DMS53 treated with DMSO at 0.1 percent for 48 hours (cell line): Measurements from ENCODE around the gene TIMM50.
"Not testable (repeated sequence)": the region's sequence is repeated elsewhere in the genome, so short reads cannot be mapped to it uniquely, and the experiment has no call there.

Source experiments
- DNase-seq: peaks from one replicate; lab custom pipeline; 2025; ENCODE audit not compliant: unreplicated experiment; lab: John Stamatoyannopoulos, UW

TIMM50 gene

GRCh38 chr19:39480337-39481228 lies at the start of gene TIMM50:
TIMM50 (plus strand) TSS chr19:39480838; CDS start chr19:39480854, 16 bp downstream.
- peak; percentile 94 for DNase-seq

- DNase-seq: no peak
Measured at GRCh38 chr19:39432677-39433025, 48.0 kb upstream of the TIMM50 start.

GRCh38 chr19:39433480-39434079 lies 47.1 kb upstream of the TIMM50 start:
- no peak for DNase-seq

- DNase-seq: no peak
Measured at GRCh38 chr19:39434123-39435076, 46.2 kb upstream of the TIMM50 start.

GRCh38 chr19:39435499-39436349 lies 44.9 kb upstream of the TIMM50 start, which contains the start of gene RPS16:
RPS16 (minus strand) TSS chr19:39435949; CDS start chr19:39435895, 54 bp downstream.
- peak; percentile 99 for DNase-seq

GRCh38 chr19:39436350-39436716 lies 44.3 kb upstream of the TIMM50 start:
- DNase-seq: no peak

- DNase-seq: no peak
Measured at GRCh38 chr19:39438270-39438934, 42.2 kb upstream of the TIMM50 start.

- no peak for DNase-seq
Measured at GRCh38 chr19:39444598-39445195, 35.9 kb upstream of the TIMM50 start.

GRCh38 chr19:39445196-39446111 lies 35.2 kb upstream of the TIMM50 start, which contains the start of gene SUPT5H:
SUPT5H (plus strand) TSS chr19:39445582; CDS start chr19:39445891, 309 bp downstream.
- DNase-seq: peak; percentile 98

- no peak for DNase-seq
Measured at GRCh38 chr19:39446365-39447084, 34.1 kb upstream of the TIMM50 start.

- no peak for DNase-seq
Measured at GRCh38 chr19:39448271-39448670, 32.4 kb upstream of the TIMM50 start.

- DNase-seq: no peak
Measured at GRCh38 chr19:39449116-39449797, 31.4 kb upstream of the TIMM50 start.

- not testable (repeated sequence) for DNase-seq
Measured at GRCh38 chr19:39451257-39451656, 29.4 kb upstream of the TIMM50 start.

GRCh38 chr19:39463403-39463802 lies 17.2 kb upstream of the TIMM50 start:
- no peak for DNase-seq

GRCh38 chr19:39465956-39466747 lies 14.5 kb upstream of the TIMM50 start:
- DNase-seq: no peak

GRCh38 chr19:39467941-39468340 lies 12.7 kb upstream of the TIMM50 start:
- no peak for DNase-seq
